Endometrium (tissue), 2 donors: ENCODE results near the gene SYNGR2.

Source experiments
- FAIRE-seq: peaks from 2 replicates; lab custom pipeline; 2012; peaks lifted over from hg19 to GRCh38; lab: Jason Lieb, UNC
- donor health status: control.
- donor health status: control.

Gene SYNGR2

GRCh38 chr17:78204387-78205123 lies 36.2 kb downstream of the SYNGR2 start:
- FAIRE-seq = no peak

- no peak for FAIRE-seq
Observed at GRCh38 chr17:78205124-78205775, 36.9 kb downstream of the SYNGR2 start.

GRCh38 chr17:78206298-78206697 lies 37.9 kb downstream of the SYNGR2 start:
- no peak for FAIRE-seq

GRCh38 chr17:78208486-78208885 lies 40.1 kb downstream of the SYNGR2 start:
- FAIRE-seq = no peak

GRCh38 chr17:78210111-78210510 lies 41.7 kb downstream of the SYNGR2 start:
- no peak for FAIRE-seq

GRCh38 chr17:78211032-78211431 lies 42.7 kb downstream of the SYNGR2 start:
- no peak for FAIRE-seq

- FAIRE-seq = no peak
Observed at GRCh38 chr17:78214016-78214705, 45.8 kb downstream of the SYNGR2 start, which contains the start of gene BIRC5. BIRC5 (plus strand) TSS chr17:78214253; CDS start chr17:78214317, 64 bp downstream.

- no peak for FAIRE-seq
Observed at GRCh38 chr17:78214706-78215061, 46.3 kb downstream of the SYNGR2 start.

GRCh38 chr17:78219396-78220150 lies 51.2 kb downstream of the SYNGR2 start:
- FAIRE-seq = no peak
